IMR-90 (cell line): Measurements from ENCODE around the gene ITPK1.

Experiments used
- MAZ ChIP-seq: IDR thresholded peaks from 2 replicates; pipeline ENCODE4 v1.6.1; 2012; ENCODE audit warnings: low read depth, mild to moderate bottlenecking, low read length, improper control_type of control experiment, moderate library complexity, borderline replicate concordance
- USF2 ChIP-seq: fragments of 150-350 bp; IDR thresholded peaks from 2 replicates; pipeline ENCODE4 v1.6.1; 2017; ENCODE audit warnings: mild to moderate bottlenecking, antibody characterized with exemption, low read length, low read depth
- TF ChIP-seq, protein P1 (sequence below): conservative IDR thresholded peaks from 2 replicates; pipeline ENCODE4 v1.5.1; 2012; ENCODE audit warnings: mild to moderate bottlenecking, low read depth, low read length, improper control_type of control experiment

DNA sequence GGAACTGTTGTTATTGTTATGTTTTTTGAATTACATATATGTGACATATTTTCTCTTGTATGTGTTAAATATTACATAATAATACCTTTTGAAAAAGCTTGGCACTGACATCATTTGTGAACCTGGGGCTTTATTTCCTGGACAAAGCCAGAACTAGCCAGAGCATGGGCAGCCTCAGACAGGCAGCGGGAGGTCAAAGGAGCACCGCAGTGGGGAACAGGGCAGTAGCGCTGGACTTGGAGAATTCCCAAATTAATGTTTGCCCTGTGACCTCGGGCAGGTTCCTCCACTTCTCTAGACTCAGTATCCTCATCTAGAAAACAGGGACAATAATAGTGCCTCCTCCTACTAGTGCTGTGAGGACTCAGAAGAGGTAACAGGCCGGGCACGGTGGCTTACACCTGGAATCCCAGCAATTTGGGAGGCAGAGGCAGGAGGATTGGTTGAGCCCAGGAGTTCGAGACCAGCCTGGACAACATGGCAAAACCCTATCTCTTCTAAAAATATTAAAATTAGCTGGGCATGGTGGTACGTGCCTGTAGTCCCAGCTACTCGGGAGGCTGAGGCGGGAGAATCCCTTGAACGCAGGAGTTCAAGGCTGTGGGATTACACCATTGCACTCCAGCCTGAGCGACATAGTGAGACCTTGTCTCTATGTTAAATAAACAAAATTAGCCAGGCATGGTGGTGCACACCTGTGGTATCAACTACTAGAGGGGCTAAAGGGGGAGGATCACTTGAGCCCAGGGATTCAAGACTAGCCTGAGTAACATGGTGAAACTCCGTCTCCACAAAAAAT lies 27.3 kb upstream of the ITPK1 start:
- TF ChIP-seq, protein P1, sequence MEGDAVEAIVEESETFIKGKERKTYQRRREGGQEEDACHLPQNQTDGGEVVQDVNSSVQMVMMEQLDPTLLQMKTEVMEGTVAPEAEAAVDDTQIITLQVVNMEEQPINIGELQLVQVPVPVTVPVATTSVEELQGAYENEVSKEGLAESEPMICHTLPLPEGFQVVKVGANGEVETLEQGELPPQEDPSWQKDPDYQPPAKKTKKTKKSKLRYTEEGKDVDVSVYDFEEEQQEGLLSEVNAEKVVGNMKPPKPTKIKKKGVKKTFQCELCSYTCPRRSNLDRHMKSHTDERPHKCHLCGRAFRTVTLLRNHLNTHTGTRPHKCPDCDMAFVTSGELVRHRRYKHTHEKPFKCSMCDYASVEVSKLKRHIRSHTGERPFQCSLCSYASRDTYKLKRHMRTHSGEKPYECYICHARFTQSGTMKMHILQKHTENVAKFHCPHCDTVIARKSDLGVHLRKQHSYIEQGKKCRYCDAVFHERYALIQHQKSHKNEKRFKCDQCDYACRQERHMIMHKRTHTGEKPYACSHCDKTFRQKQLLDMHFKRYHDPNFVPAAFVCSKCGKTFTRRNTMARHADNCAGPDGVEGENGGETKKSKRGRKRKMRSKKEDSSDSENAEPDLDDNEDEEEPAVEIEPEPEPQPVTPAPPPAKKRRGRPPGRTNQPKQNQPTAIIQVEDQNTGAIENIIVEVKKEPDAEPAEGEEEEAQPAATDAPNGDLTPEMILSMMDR: no peak
- TF ChIP-seq USF2 (no peak), MAZ (no peak)
